Measurements from ENCODE around the gene TTC21A. TPM values are rescaled to one million over a fixed set of nuclear protein-coding genes. Genes with fewer than 3 reads are reported as not detected.

The TTC21A gene
- total and polyA plus RNA-seq, 2 of the 13 experiments (the other 11 are each of a cell fraction or from before 2014, with no cell fraction given) = 0.31 to 1.5 TPM

- TF ChIP-seq AHDC1 (CRISPR knock-in tag; IDR thresholded peaks at IDR 0.05; ENCODE audit: borderline replicate concordance) = no peak
- no peak for TF ChIP-seq ZBTB25 (CRISPR knock-in tag; IDR thresholded peaks at IDR 0.05)
- no peak for TF ChIP-seq NR2F2 (IDR thresholded peaks at IDR 0.05; ENCODE audit: borderline replicate concordance, low read depth)
- no peak for TF ChIP-seq SRF (IDR thresholded peaks at IDR 0.05; ENCODE audit: low read depth, low read length)
- TF ChIP-seq ZNF883 (CRISPR knock-in tag; IDR thresholded peaks at IDR 0.05; ENCODE audit: not compliant biosample characterization) = peak; percentile 34
- peak; percentile 64 to 72; a peak in 3 of 4 replicates for TF ChIP-seq HMGXB4 (CRISPR knock-in tag; IDR thresholded peaks at IDR 0.05; ENCODE audit: borderline replicate concordance in 1 of 2, low read depth in 1 of 2)
- peak; percentile 67 for TF ChIP-seq ZBTB7B (CRISPR knock-in tag; IDR thresholded peaks at IDR 0.05)
- TF ChIP-seq ZNF687 (CRISPR knock-in tag; IDR thresholded peaks at IDR 0.05) = peak; percentile 72
- TF ChIP-seq ZMAT5 (CRISPR knock-in tag; IDR thresholded peaks at IDR 0.05; ENCODE audit: borderline replicate concordance, low read depth) = no peak
- no peak for TF ChIP-seq ZSCAN29 (CRISPR knock-in tag; conservative IDR thresholded peaks at IDR 0.05)
- no peak for TF ChIP-seq TBX3 (IDR thresholded peaks at IDR 0.05; ENCODE audit: borderline replicate concordance)
- TF ChIP-seq ZNF101 (CRISPR knock-in tag; IDR thresholded peaks at IDR 0.05; ENCODE audit: borderline replicate concordance, low read depth) = no peak
- no peak for TF ChIP-seq RBFOX2 (IDR thresholded peaks at IDR 0.05; ENCODE audit: low read depth, low read length)
- TF ChIP-seq ZMYM4 (CRISPR knock-in tag; IDR thresholded peaks at IDR 0.05) = peak; percentile 47; the same call in 1 of the 2 replicates
These were observed 47.0 kb downstream of the TTC21A start (continued) for GRCh38 chr3:39154280-39155021.

Measured in HepG2 (cell line).